HG02885 (cell line): ENCODE data around the gene TINAG.
"Not testable (repeated sequence)": the region's sequence is repeated elsewhere in the genome, so short reads cannot be mapped to it uniquely, and the experiment has no call there.

ENCODE experiments used
- ATAC-seq: cut with Tn5 transposase; IDR thresholded peaks from one replicate; pipeline ENCODE4 v1.9.1; 2021; ENCODE audit warnings: mild to moderate bottlenecking; ENCODE audit not compliant: unreplicated experiment, poor library complexity

Gene TINAG

DNA sequence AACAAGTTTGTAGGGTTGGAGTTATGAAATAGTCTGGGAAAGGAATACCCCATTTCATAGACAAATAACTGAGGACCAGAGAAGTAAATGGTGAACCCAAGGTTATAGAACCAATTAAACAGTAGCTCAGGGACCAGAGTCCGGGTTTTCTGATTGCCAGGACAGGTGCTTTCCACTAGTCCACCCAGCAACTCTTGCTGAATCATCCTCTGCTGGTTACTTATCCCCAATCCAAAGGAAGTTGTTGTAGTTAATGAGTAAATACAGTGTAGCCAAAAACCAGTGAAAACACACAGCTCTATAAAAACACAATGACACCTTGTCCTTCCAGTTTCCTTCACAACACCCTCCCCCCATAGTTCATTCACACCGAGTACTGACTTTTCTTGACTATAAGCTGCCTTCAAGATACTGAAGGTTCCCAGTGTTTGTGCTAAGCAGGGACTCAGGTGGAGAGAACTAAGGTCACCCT is 766 bp upstream of the TINAG start:
- ATAC-seq = no peak

DNA sequence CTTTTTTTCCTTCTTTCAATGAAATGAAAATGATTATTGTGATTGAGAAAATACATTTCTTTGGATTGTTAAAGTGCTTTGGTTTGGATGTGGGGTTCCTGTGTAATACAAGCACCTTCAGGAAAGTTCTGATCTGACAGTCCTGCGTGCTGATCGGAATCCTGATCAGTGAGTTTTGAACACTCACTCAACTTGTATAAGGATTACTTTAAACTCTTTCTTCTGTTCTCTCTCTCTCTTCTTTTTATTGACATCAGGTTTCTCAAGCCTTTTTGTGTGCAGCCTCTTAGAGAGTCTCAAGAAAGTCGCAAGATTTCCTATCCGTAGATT is 710 bp downstream of the TINAG start:
- ATAC-seq = no peak

DNA sequence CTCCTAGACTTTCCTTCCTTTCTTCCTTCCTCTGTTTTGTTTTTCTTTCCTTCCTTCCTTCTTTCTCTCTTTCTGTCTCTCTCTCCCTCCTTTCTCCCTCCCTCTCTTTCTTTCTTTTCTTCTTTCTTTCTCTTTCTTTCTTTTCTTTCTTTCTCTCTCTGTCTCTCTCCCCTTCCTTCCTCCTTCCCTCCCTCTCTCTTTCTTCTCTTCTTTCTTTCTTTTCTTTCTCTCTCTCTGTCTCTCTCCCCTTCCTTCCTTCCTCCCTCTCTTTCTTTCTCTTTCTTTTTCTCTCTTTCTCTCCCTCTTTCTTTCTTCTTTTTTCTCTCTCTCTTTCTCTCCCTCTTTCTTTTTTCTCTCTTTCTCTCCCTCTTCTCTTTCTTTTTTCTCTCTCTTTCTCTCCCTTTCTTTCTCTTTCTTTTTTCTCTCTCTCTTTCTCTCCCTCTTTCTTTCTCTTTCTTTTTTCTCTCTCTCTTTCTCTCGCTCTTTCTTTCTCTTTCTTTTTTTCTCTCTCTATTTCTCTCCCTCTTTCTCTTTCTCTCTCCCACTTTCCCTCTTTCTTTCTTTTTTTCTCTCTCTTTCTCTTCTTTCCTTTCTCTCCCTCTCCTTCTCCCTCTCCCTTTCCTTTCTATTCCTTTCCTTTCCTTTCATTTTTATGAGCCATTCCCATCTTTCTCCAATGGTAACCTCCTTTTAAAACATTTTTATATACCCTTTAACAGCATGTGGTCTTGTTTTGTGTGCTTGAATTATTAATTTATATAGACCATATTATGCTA is 2.3 kb downstream of the TINAG start:
- ATAC-seq = no peak

DNA sequence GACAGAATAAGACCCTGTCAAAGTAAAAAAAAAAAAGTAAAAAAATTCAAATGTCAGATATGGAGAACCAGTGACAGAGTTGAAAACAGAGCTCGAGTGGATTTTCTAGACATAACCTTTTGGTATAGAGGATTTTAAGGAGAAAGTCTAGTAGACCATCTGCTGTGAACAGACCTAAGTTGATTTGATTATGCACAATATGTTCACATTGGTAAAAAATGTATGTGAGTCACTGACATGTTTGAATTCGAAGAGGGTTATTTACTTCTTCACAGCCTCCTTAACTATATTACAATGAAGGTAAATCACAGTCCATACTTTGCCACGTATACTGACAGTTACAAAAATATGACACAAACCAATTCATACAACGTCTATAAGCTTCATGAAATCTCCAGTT is 7.4 kb downstream of the TINAG start:
- ATAC-seq = no peak

DNA sequence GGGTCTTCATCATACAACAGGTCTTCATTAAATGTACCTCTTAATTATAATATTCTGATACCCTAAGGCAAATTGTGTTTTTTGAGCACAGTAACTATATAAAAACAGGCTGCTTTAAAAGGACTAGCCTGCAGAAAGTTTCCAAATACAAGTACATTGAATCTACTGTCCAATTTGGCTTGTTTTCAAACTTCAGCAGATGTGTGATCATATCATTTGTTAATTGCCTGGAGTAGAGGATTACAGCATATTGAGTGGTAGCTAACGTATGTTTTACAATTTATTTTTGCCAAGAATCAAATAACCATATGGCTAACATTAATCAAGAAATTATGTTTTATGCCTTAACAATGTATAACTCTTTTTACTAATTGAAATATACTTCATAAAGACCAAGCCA is 12.6 kb downstream of the TINAG start:
- ATAC-seq = no peak

DNA sequence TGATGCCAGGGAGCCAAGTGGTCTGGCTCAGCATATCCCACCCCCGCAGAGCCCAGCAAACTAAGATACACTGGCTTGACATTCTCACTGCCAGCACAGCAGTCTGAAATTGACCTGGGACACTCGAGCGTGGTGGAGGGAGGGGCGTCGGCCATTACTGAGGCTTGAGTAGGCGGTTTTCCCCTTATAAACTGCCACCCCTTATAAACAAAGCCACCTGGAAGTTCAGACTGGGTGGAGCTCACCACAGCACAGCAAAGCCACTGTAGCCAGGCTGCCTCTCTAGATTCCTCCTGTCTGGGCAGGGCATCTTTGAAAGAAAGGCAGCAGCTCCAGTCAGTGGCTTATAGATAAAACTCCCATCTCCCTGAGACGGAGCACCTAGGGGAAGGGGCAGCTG is 19.4 kb downstream of the TINAG start:
- ATAC-seq = no peak

DNA sequence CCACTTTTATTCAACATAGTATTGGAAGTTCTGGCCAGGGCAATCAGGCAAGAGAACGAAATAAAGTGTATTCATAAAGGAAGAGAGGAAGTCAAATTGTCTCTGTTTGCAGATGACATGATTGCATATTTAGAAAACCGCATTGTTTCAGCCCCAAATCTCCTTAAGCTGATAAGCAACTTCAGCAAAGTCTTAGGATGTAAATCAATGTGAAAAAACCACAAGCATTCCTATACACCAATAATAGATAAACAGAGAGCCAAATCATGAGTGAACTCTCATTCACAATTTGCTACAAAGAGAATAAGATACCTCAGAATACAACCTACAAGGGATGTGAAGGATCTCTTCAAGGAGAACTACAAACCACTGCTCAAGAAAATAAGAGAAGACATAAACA is 23.3 kb downstream of the TINAG start:
- not testable (repeated sequence) for ATAC-seq

DNA sequence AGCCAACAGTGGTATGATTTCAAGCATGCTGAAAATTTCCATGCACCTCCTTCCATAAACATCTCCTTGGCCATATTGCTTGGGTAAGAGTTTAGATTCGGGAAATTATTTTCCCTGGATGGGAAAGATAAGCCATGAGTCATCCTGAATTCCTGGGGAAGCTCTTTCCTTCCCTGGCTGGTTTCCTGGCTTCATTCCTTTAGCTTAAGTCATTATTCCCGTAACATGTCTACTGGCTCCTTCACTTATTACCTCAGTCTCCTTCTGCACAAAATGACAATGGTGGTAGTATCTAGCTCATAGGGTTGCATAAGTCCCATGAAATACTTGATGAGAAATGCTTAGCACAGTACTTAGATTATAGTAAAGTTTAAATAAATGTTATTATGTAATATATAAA is 27.6 kb downstream of the TINAG start:
- no peak for ATAC-seq

DNA sequence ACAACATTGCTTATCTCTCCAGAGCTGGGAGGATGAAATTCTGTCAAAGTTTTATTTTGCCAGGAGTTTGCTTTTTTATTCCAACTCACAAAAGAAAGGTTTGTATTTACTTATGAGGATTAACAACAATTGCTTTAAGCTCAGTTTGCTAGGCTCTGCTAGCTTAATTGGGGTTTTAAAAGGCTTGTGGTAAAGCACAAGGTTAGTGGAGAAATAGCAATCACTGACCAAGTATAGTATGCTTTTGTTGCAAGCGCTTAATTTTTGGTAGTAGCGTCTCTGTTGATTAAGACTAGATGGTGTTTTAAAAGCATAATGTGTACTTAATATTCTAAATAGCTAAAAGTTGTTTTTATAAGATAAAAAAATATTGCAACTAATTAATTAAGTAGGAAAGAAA is 45.7 kb downstream of the TINAG start:
- no peak for ATAC-seq

DNA sequence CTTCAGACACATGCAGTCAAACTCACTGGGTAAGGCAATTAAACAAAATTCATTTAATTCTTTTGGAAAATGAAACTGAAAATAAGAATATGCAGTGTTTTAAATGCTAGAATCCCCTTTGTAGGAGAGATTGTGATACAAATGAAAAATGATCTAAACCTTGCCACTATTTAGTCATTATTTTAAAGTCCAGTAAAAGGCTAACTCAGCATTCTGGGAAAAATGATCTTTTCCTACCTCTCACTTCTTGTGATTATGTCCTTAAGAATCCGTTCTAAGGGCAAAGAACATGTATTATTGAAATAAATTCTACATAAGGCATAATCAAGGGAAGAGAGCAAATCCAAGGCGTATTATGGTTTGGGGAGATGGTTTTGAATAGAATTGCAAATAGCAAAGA is 46.4 kb downstream of the TINAG start:
- no peak for ATAC-seq

DNA sequence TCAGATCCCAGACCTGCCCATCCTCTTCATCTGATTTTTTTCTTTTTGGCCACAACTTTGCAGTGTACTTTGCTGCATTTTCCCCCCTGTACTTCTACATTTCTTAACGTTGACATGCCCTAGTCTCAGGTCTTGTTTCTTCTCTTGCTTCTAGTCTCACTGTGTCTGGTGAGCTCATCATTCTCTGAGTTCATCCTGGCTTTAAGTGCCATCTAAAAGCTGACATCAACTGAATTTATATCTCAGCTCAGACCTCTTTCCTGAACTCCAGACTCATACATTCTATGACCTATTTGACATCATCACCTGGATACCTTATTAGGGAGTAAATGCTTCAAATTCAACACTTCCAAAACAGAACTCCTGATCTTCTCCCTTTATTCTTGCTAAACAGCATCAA is 48.9 kb downstream of the TINAG start:
- ATAC-seq = no peak

DNA sequence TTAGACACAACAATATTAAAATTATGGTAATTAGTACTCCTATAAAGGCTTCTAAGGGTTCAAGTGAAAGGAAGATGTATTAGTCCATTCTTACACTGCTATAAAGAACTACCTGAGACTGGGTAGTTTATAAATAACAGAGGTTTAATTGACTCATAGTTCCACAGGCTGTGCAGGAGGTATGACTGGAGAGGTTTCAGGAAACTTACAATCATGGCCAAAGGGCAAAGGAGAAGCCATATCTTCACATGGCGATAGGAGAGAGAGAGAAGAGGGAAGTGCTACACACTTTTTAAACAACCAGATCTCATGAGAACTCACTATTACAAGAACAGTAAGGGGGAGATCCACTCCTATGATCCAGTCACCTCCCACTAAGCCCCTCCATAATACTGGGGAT is 52.9 kb downstream of the TINAG start:
- ATAC-seq = no peak

DNA sequence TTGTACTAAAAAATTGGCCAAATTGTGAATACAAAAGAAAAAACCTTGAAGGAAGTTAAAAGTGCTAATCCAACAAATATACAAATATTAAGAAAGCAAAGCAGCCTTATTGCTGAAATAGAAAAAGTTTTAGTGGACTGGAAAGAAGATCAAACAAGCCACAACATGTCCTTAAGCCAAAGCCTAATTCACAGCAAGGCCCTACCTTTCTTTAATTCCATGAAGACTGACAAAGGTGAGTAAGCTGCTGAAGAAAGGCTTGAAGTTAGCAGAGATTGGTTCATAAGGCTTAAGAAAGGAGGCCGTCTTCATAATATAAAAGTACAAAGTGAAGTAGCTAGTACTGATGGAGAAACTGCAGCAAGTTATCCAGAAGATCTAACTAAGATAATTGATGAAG is 53.5 kb downstream of the TINAG start:
- no peak for ATAC-seq

DNA sequence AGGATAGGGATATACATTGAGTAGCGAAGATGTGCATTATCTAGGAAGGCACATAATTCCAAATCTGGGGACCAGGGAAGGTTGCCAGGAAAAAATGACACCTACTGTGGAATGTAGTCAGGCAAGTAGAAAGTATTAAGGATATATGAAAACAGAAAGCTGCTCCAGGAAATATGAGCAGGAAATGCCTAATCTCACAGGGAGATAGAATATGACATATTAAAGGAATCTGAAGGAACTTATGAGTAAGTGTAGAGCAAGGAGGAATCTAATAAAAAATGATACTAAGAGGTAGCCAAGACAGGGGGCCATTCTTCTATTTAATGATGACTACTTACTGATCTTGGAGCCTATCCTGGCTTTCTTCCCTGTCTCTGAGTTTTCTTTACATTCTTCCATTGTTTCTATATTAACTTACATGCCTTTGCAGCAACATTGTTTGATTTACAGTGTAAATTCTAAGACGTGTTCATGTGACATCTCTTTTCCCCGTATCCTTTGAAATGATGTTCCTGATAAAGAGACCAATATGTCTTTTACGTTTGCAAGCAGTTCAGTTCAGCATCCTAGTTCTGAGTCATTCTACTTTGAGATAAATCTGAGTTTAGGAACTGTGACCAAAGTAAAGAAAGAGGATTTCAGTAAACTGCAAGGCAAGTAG is 58.6 kb downstream of the TINAG start:
- ATAC-seq = no peak

DNA sequence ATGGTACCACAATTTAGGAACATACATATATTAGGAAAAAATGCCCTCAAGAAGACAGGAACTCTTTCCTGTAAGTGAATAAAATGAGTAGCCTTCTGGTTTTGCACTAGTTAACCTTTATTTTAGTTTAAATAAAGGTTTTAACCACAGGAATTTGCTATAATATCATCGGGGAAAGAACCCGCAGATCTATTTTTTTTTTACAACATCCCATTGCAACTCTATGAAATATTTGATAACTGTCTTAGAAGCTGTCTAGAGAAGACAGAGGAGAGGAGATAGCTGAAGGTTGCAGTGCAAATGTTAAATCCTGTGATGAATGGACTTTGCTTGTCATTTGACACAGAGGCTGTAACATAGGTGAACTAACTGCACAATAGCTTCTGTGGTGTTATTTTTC is 69.5 kb downstream of the TINAG start:
- ATAC-seq = no peak

DNA sequence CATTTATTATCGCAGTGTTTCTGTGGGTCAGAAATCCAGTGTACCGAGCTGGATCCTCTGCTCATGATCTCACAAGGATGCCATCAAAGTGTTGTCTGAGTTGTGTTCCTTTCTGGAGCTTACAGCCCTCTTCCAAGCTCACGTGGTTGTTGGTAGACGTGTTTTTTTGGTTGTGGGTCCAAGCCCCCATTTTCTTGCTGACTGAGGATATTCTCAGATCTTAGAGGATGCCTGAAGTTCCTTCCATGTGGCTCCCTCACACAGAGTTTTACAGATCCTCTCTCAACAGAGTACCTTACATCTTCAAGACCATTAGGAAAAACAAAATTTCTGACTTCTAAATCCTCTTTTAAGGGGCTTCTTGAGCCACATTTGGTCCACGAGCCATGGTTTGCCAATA is 78.1 kb downstream of the TINAG start:
- ATAC-seq = no peak

DNA sequence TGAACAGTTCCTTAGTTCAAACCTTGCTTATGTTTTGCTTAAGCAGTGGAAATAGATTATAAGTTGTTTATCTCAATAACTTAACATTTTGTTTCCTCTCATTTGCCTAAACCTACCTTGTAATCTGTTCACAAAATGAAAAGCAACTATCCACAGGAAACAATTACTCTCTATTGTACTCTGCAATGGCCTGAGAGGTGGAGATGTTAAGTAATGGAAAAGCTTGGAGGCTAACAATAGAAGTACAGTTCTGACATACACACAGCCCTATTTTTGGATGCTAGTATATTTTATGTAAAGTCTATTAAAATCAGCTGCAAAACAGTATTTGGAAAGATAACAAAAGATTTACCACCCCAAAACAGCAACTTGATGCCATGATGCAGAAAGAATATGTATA is 82.1 kb downstream of the TINAG start:
- no peak for ATAC-seq

DNA sequence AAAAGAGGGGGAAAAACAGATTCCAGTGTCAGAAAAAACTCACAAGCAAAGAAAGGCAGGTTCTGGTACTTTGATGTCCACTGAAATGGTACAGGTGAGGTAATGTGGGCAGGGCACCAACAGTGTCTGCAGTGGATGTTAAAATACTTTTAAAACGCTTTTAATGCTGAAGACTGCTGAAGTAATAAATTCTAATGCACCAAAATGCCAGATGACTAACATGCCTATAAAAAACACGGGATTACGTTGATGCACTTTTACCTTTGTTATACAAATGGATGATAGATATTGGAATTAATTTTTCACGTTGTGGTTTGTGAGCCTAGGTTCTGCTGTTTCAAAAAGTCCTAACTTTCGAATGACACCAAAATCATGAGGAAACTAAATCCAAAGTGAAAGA is 83.3 kb downstream of the TINAG start:
- ATAC-seq = no peak

DNA sequence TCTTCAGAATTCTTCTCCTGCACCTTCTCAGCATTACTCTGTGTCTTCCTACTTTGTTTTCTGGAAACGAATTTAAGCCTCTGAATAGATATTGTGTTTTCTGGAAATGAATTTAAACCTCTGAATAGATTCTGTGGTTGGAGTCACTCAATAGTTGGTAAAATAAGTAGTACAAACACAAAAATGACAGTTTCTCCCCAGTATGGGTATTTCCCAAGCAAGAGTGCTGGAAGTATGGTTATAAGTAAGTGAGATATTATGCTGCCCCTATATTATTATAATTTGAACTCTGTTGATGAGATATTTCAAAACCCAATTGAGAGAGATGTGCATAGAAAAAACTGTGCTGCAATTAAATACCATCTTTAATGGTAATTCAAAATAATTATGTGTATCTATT is 94.9 kb downstream of the TINAG start:
- no peak for ATAC-seq

DNA sequence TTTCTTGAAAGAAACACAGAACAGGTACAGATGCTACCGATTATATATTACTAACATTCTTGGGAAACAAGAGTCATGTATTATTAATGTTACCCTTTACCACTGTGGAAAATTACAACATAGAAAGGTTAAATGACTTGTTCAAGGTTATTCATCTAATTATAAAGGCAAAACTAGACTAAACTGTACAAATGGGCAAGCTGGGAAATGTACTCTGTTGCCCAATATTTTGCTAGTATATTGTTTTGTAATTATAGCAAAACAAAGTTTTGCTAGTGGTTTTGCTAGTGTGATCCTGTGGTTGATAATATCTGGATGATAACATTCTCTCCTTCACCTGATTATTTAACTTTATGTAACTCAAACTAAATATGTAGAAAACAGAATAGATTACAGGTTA is 96.5 kb downstream of the TINAG start:
- no peak for ATAC-seq

DNA sequence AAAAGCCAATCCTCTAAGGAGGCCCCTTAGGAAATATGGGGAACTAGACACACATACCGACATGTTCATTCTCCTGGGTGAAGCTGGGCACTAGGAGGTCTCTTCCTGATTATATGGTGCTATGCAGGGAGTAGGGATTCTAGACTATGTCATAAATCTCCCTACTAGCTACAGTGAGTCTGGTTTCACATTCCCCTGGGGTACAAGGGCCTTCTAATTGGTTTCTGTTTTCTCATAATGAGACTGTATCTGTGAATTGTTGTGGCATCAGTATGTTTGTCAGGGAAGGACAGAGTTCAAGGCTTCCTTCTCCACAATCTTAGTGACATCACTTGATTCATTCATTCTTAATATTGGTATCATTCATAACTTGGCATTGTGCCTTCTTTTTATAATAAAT is 103.5 kb downstream of the TINAG start:
- ATAC-seq = no peak

DNA sequence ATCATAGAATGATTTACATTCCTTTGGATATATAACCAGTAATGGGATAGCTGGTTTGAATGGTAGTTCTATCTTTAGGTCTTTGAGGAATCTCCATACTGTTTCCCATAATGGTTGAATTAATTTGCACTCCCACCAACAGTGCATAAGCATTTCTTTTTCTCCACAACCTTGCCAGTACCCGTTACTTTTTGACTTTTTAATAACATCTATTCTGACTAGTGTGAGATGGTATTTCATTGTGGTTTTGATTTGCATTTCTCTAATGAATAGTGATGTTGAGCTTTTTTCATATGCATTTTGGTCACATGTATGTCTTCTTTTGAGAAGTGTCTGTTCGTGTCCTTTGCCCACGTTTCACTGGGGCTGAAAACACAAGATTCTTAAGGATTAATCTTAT is 107.3 kb downstream of the TINAG start:
- ATAC-seq = no peak
